HEK293T (cell line): ENCODE results near the gene KLHL29.

ENCODE experiments used
- LEF1 ChIP-seq: fragments of 450-650 bp; IDR thresholded peaks from 2 replicates; pipeline ENCODE4 v1.6.1; 2017; ENCODE audit warnings: mild to moderate bottlenecking, borderline replicate concordance
- SUZ12 ChIP-seq: fragments of 450-650 bp; IDR thresholded peaks from 2 replicates; pipeline ENCODE4 v1.6.1; 2016; ENCODE audit warnings: mild to moderate bottlenecking

GRCh38 chr2:23528690-23529089, 143.7 kb downstream of the KLHL29 start:
- TF ChIP-seq SUZ12 = no peak
- TF ChIP-seq LEF1 = no peak
